ENCODE measurements around the gene KLHL33. TPM values are rescaled to one million over a fixed set of nuclear protein-coding genes. Genes with fewer than 3 reads are reported as not detected.
"Not testable (repeated sequence)": the region's sequence is repeated elsewhere in the genome, so short reads cannot be mapped to it uniquely, and the experiment has no call there.

The KLHL33 gene
- polyA plus RNA-seq, 1 experiment: 0.22 TPM

DNA sequence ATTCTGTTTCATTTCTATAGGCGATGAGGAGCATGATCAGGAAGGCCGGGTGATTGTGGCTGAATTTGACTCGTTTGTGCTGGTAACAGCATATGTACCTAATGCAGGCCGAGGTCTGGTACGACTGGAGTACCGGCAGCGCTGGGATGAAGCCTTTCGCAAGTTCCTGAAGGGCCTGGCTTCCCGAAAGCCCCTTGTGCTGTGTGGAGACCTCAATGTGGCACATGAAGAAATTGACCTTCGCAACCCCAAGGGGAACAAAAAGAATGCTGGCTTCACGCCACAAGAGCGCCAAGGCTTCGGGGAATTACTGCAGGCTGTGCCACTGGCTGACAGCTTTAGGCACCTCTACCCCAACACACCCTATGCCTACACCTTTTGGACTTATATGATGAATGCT, 21.0 kb upstream of the KLHL33 start:
- Histone ChIP-seq H3K4me3 (ENCODE audit: low read depth, low read length) (no peak overlapping the region), H3K27me3 (ENCODE audit: control insufficient read depth, insufficient read depth, low read length) (no peaks in the 10 kb centered on the region), H3K36me3 (ENCODE audit: control insufficient read depth, insufficient read depth, low read length) (peaks cover 22% of the 10 kb centered on the region)
- POLR2A ChIA-PET: no interaction called here
- CTCF ChIA-PET: no interaction called here
- DNase-seq (ENCODE audit: low read depth): no peak
- TF ChIP-seq, protein P1, sequence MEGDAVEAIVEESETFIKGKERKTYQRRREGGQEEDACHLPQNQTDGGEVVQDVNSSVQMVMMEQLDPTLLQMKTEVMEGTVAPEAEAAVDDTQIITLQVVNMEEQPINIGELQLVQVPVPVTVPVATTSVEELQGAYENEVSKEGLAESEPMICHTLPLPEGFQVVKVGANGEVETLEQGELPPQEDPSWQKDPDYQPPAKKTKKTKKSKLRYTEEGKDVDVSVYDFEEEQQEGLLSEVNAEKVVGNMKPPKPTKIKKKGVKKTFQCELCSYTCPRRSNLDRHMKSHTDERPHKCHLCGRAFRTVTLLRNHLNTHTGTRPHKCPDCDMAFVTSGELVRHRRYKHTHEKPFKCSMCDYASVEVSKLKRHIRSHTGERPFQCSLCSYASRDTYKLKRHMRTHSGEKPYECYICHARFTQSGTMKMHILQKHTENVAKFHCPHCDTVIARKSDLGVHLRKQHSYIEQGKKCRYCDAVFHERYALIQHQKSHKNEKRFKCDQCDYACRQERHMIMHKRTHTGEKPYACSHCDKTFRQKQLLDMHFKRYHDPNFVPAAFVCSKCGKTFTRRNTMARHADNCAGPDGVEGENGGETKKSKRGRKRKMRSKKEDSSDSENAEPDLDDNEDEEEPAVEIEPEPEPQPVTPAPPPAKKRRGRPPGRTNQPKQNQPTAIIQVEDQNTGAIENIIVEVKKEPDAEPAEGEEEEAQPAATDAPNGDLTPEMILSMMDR (IDR thresholded peaks at IDR 0.05; ENCODE audit: insufficient read depth, low read depth, low read length): no peak

DNA sequence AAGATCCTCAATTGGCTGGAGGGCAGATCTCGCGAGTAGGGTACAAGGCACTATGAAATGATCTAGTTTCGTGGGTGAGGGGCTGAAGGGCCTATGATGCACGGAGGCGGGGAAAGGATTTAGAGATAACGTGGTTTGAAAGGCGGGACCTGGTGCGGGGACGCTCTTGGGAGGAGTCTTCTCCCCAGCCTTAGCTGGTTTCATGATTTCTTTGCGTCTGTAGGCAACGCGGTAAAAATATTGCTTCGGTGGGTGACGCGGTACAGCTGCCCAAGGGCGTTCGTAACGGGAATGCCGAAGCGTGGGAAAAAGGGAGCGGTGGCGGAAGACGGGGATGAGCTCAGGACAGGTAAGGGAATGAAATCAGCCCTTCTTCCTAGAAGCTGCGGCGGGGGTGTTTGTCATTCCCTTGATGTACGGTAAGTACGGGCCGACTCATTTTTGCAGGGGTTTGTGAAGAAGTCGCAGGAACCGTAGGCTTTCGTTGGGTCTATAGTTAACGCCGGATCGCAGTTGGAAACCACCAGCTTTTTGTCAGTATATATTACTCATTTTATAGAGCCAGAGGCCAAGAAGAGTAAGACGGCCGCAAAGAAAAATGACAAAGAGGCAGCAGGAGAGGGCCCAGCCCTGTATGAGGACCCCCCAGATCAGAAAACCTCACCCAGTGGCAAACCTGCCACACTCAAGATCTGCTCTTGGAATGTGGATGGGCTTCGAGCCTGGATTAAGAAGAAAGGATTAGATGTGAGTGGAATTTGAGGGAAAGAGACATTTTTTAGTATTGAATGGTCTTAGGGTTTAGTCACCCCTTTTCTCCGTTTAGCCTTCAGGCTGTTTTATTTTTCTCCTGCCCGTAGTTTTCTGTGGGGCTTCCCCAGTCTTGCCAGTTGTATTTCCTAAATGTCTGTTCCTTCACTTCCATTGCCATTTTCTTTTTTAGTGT, 19.7 kb upstream of the KLHL33 start:
- Histone ChIP-seq H3K4me3 (ENCODE audit: low read depth, low read length) (peak overlapping the region; percentile 65), H3K27me3 (ENCODE audit: control insufficient read depth, insufficient read depth, low read length) (no peaks in the 10 kb centered on the region), H3K36me3 (ENCODE audit: control insufficient read depth, insufficient read depth, low read length) (peaks cover 22% of the 10 kb centered on the region)
- CTCF ChIA-PET: interaction anchor here (0.7 to 1.6 kb wide), 3 partner anchors 11 to 227 kb away, joined by 3 to 16 read pairs (median 3); partner anchors contain the start of gene TEP1
- TF ChIP-seq, protein P1 (IDR thresholded peaks at IDR 0.05; ENCODE audit: insufficient read depth, low read depth, low read length): no peak
- DNase-seq (ENCODE audit: low read depth): no peak
- POLR2A ChIA-PET: no interaction called here

DNA sequence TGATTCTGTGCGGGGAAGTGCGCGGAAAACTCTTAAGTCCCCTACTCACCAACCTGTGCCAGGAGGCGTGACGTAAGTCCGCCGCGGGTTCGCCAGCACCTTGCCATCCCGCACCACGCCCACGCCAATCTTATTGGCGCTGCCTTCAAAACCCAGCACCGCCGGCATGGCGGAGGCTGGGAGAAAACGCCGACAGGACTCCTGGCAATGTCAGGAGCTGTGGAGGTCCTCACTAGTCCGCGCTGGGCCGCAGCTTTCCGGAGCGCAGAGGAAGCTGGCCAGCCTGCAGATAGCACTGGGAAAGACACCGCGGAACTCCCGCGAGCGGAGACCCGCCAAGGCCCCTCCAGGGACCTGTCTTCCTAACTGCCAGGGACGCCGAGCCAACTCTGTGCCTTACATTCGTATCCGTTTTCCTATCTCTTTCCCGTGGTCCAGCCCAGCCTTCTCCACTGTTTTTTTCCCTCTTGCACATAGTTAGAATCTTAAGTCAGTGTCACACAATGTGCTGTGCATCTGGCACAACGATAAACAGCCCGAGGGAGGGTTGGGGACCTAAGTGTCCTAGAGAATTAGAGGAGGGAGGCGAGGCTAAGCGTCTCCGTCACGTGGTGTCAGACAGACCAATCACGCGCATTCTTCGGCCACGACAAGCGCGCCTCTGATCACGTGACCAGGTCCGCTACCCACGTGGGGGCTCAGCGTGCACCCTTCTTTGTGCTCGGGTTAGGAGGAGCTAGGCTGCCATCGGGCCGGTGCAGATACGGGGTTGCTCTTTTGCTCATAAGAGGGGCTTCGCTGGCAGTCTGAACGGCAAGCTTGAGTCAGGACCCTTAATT, 18.8 kb upstream of the KLHL33 start, which contains the start of the genes APEX1 and OSGEP:
APEX1 (plus strand) TSS at position 711 of the 839 bp plus-strand sequence. CDS start 420 bp downstream, outside the sequence.
OSGEP (minus strand) TSS at position 297 of the 839 bp plus-strand sequence; CDS start at position 168, 129 bp downstream.
- peak; percentile 93 for DNase-seq (ENCODE audit: low read depth)
- TF ChIP-seq, protein P1 (IDR thresholded peaks at IDR 0.05; ENCODE audit: insufficient read depth, low read depth, low read length): no peak
- ChIA-PET CTCF (interaction anchor here (0.7 to 1.6 kb wide), 3 partner anchors 10 to 228 kb away, joined by 3 to 16 read pairs (median 3); partner anchors contain the start of gene TEP1), POLR2A (no interaction called here)
- Histone ChIP-seq H3K36me3 (ENCODE audit: control insufficient read depth, insufficient read depth, low read length) (peaks cover 24% of the 10 kb centered on the region), H3K4me3 (ENCODE audit: low read depth, low read length) (peak within 1 kb of the TSS; percentile 65), H3K27me3 (ENCODE audit: control insufficient read depth, insufficient read depth, low read length) (no peaks in the 10 kb centered on the region)

DNA sequence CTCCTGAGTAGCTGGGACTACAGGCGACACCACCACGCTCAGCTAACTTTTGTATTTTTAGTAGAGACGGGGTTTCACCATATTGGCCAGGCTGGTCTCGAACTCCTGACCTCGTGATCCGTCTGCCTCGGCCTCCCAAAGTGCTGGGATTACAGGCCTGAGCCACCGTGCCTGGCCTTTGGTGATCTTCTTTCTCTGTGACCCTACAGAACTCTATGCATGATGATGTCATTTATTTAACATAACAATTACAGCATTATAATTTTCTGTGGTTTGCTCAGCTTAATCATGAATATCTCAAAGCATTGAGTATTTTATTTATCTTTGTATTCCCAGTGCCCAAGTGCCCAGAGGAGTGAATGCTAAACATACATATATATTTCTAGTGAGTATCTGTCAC, 16.9 kb upstream of the KLHL33 start:
- DNase-seq (ENCODE audit: low read depth); H3K4me3 ChIP-seq (ENCODE audit: low read depth, low read length); CTCF ChIA-PET; H3K27me3 ChIP-seq (ENCODE audit: control insufficient read depth, insufficient read depth, low read length); POLR2A ChIA-PET: not testable (repeated sequence)
- peaks cover 18% of the 10 kb centered on the region for H3K36me3 ChIP-seq (ENCODE audit: control insufficient read depth, insufficient read depth, low read length)

DNA sequence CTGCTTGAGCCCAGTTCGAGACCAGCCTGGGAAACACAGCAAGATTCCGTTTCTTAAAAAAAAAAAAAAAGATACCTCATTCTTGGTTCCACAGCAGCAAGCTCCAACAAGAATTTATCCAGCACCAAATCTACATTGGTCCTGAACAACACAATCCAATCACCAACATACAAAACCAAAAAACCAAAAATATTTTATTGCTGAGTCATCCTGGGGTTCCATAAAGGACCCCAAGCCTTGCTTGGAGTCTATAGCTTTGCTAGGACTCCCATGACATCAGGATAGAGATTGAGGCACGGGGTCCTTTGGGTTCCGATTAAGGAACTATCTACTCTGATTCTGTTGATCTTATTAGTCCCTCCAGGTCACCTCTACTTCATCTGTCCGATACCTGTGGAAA, 10.9 kb upstream of the KLHL33 start:
- ChIA-PET POLR2A (no interaction called here), CTCF (interaction anchor here (1.4 kb wide), 1 partner anchor 31 kb away, joined by 3 read pairs; no protein-coding TSS in a partner anchor)
- TF ChIP-seq, protein P1 (IDR thresholded peaks at IDR 0.05; ENCODE audit: insufficient read depth, low read depth, low read length): no peak
- H3K4me3 ChIP-seq (ENCODE audit: low read depth, low read length): no peak overlapping the region
- no peak for DNase-seq (ENCODE audit: low read depth)
- no peaks in the 10 kb centered on the region for H3K27me3 ChIP-seq (ENCODE audit: control insufficient read depth, insufficient read depth, low read length)
- peaks cover 21% of the 10 kb centered on the region for H3K36me3 ChIP-seq (ENCODE audit: control insufficient read depth, insufficient read depth, low read length)

DNA sequence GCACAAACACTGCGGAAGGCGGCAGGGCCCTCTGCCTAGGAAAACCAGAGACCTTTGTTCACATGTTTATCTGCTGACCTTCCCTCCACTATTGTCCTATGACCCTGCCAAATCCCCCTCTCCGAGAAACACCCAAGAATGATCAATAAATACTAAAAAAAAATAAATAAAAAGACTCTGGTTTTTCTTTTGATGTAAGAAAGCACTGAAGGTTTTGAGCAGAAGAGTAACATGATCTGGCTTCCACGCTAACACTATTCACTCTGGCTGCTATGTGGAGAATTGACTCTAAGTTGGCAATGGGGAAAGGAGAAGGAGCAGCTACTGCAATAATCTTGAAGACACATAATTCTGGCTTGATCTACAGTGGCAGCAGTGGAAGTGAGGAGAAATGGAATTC, 7.7 kb upstream of the KLHL33 start:
- POLR2A ChIA-PET; H3K27me3 ChIP-seq (ENCODE audit: control insufficient read depth, insufficient read depth, low read length); DNase-seq (ENCODE audit: low read depth); H3K4me3 ChIP-seq (ENCODE audit: low read depth, low read length): not testable (repeated sequence)
- CTCF ChIA-PET: interaction anchor here (1.2 kb wide), 1 partner anchor 28 kb away, joined by 3 read pairs; no protein-coding TSS in a partner anchor
- H3K36me3 ChIP-seq (ENCODE audit: control insufficient read depth, insufficient read depth, low read length): peaks cover 14% of the 10 kb centered on the region

Data from BJ (cell line).